Spleen (tissue), 7 donors: ENCODE results near the gene CALR3.

Experiments used
- CTCF ChIP-seq, 11 experiments: fragments of 200-600 bp in 7 of 11; fragments of 450-650 bp in 4 of 11; sonication (generic) in 4 of 11; IDR thresholded peaks in 8 of 11; conservative IDR thresholded peaks in 3 of 11; 1 replicate in 7 of 11; 2 replicates in 4 of 11; pipeline versions ENCODE4 v1.4.0 to v1.8.0; 2016 to 2021; ENCODE audit warnings: antibody characterized with exemption in 11 of 11, inconsistent platforms in 4 of 11, mild to moderate bottlenecking in 1 of 11
- POLR2A ChIP-seq, 3 donors: fragments of 450-650 bp; IDR thresholded peaks; one replicate each; pipeline ENCODE4 v1.5.1; 2017; ENCODE audit warnings: antibody characterized with exemption in 3 of 3, mild to moderate bottlenecking in 1 of 3
- donor health status: DM: no; HTN: no; CAD: no; lungs with moderate emphysema.
- donor health status: DM: no; HTN: no; CAD: no.
- donor health status: DM: no; HTN: no; CAD: no.

GRCh38 chr19:16542910-16543472, 47.0 kb upstream of the CALR3 start:
- TF ChIP-seq POLR2A (IDR thresholded peaks at IDR 0.05) (no peak), CTCF (IDR thresholded peaks at IDR 0.05 in 8 of 11, conservative IDR thresholded peaks at IDR 0.05 in 3 of 11) (no peak)
